ENCODE measurements around the gene MPST.

DNA sequence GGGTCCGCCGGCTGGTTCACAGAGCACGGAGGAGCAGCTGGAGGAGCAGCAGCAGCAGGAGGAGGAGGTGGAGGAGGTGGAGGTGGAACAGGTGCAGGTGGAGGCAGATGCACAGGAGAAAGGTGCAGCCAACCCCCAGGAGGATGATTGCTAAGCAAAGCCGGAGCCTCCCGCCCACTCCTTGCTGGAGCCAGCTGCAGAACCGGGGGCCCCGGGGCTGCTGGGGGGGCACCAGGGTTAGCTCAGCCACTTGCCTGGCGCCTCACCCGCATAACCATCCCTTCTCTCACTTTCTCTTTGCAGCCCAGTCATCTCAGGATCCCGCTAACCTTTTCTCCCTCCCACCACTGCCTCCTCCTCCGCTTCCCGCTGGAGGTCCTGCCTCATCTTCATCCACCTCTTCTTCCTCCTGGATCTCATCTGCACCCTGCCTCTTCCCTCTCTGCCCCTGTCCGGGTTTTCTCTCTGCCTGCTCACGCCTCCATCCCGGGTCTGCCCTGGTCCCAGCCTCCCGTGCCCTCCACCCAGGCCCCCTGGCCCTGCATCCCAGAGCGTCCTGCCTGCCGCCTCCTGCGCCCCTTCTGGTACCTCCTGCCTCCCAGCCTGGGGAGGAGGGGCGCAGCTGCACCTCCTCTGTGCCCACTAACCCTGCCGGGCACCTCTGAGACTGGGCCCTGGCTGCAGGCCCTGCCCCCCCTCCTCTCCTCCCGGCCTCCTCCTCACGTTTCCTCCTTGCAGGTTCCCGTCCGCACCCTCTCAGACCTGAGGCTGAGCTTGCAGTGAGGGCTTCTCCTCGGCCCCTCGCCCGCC lies 41.5 kb downstream of the MPST start:
- no peak for TF ChIP-seq CTCF (IDR thresholded peaks at IDR 0.05; ENCODE audit: low read depth, low read length, poor library complexity, severe bottlenecking)
- no peak for TF ChIP-seq EZH2phosphoT487 (IDR thresholded peaks at IDR 0.05; ENCODE audit: borderline replicate concordance, low read length)
